ENCODE measurements around the gene VCAN.

- TF ChIP-seq EZH2 (IDR thresholded peaks at IDR 0.05) (no peak), POLR2AphosphoS5 (IDR thresholded peaks at IDR 0.05; ENCODE audit: borderline replicate concordance, low read depth, low read length) (no peak), FOXP2 (optimal IDR thresholded peaks at IDR 0.05; ENCODE audit: control extremely low read depth, extremely low read length, insufficient read depth) (no peak)
Observed at GRCh38 chr5:83516377-83516776, 44.8 kb downstream of the VCAN start.

Data from SK-N-MC (cell line).